ENCODE measurements around the gene MRPL43. TPM values are rescaled to one million over a fixed set of nuclear protein-coding genes. Genes with fewer than 3 reads are reported as not detected.

MRPL43 gene
- total and polyA plus RNA-seq, 10 of the 15 experiments (the other 5 are each of a cell fraction or from before 2014, with no cell fraction given) = 16.6 to 108 (median 65.1) TPM

GRCh38 chr10:100942229-100942628 is 45.1 kb downstream of the MRPL43 start:
- ChIA-PET CTCF (no interaction called here), RAD21 (ENCODE audit: unreplicated experiment) (no interaction called here), SMC1A (ENCODE audit: uncharacterized antibody, unreplicated experiment) (no interaction called here), POLR2A (no interaction called here)
- H3K27me3 ChIP-seq (replicated peaks in 1 of 2; ENCODE audit: control insufficient read depth in 2 of 2, insufficient read depth in 2 of 2, low read length in 1 of 2) = no peaks in the 10 kb centered on the region
- intact Hi-C loops (cut with micrococcal nuclease; ENCODE audit: unreplicated experiment) = no loop called here
- no peak for DNase-seq (ENCODE audit: low read depth, low spot score)
- TF ChIP-seq JUNB (IDR thresholded peaks at IDR 0.05) (no peak), ZNF217 (IDR thresholded peaks at IDR 0.05) (no peak), NKRF (conservative IDR thresholded peaks at IDR 0.05) (no peak), ZSCAN29 (IDR thresholded peaks at IDR 0.05) (no peak), IRF3 (IDR thresholded peaks at IDR 0.05) (no peak), HDAC2 (IDR thresholded peaks at IDR 0.05) (no peak)
- H3K4me1 ChIP-seq (ENCODE audit: control insufficient read depth, insufficient read depth, low read length) = no peaks in the 10 kb centered on the region
- BruUV-seq (replicated peaks) = no TSS peak
- no peak for ATAC-seq
- no peak overlapping the region for H2AFZ ChIP-seq (ENCODE audit: control insufficient read depth, low read depth, low read length)
- peaks cover 0 to 31% of the 10 kb centered on the region in 2 experiments; a peak in 3 of 4 replicates for H3K36me3 ChIP-seq (ENCODE audit: control insufficient read depth in 2 of 2, insufficient read depth in 2 of 2, low read length in 1 of 2)
- no peak overlapping the region for H3K4me3 ChIP-seq
- no peak overlapping the region for H3K4me2 ChIP-seq (ENCODE audit: control insufficient read depth, insufficient read depth)
- WGBS (ENCODE audit: insufficient coverage, insufficient replicate concordance, low lambda C conversion rate, missing lambda C conversion rate) = 98% methylated on average over 3 of the region's 3 CpGs
- in situ Hi-C loops (cut with MboI) = no loop called here
- no peaks in the 10 kb centered on the region for H4K20me1 ChIP-seq (ENCODE audit: control insufficient read depth, insufficient read depth)
- no peaks in the 10 kb centered on the region for H3K9me3 ChIP-seq (replicated peaks; ENCODE audit: control insufficient read depth, insufficient read depth, low read length)
- no peak overlapping the region for H3K9ac ChIP-seq (ENCODE audit: control insufficient read depth, insufficient read depth, low read length)
- no peaks in the 10 kb centered on the region for H3K79me2 ChIP-seq (ENCODE audit: control insufficient read depth, insufficient read depth, low read length)
- H3K27ac ChIP-seq (ENCODE audit: control insufficient read depth, insufficient read depth) = no peak overlapping the region
- no peak for FAIRE-seq

Measured in GM12878 (cell line).